ENCODE measurements around the gene GH2.

GH2 gene

GRCh38 chr17:63838631-63839171, 43.0 kb downstream of the GH2 start:
- DNase-seq = no peak

- no peak for DNase-seq
These were observed 43.7 kb downstream of the GH2 start for GRCh38 chr17:63837962-63838600.

GRCh38 chr17:63837480-63837879, 44.3 kb downstream of the GH2 start:
- no peak for DNase-seq

DNA sequence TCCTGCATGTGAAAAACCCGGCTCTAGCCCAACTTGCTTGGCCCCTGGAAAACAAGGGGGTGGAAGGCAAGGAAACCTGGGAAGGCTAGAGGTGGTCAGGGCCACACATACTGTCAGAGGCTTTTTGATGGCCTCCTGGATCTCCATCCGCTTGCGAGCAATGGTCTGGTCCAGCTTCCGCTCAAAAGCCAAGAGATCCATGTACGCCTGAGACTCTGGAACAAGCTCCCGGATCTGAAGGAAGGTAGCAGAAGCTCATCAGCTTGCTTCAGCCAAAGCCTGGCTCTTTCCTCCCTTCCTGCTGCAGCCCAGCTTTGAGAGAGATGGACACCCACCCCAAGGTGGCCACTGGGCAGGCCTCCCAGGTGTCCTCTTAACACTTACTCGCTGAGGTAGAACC, 44.9 kb downstream of the GH2 start:
- DNase-seq = no peak

DNA sequence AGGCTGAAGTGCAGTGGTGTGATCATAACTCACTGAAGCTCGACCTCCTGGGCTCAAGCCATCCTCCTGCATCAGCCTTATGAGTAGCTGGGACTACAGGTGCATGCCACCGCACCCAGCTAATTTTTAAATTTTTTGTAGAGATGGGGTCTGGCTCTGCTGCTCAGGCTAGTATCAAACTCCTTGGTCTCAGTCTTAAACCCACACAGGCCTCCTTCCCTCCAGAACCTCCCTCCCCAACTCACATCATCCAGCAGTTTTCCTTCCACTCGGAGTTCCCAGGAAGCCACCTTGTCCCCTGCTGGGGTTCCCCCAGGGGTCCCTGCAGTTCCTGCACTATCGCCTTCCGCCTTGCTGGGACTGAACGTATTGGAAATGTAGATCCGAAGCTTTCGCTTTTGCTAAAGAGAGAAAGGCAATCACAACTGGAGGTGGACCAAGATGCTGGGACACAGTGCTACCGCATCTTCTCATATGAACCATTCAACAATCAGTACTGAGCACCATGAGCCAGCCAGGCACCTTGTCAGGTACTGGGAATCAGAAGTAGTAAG, 46.5 kb downstream of the GH2 start:
- no peak for DNase-seq

DNA sequence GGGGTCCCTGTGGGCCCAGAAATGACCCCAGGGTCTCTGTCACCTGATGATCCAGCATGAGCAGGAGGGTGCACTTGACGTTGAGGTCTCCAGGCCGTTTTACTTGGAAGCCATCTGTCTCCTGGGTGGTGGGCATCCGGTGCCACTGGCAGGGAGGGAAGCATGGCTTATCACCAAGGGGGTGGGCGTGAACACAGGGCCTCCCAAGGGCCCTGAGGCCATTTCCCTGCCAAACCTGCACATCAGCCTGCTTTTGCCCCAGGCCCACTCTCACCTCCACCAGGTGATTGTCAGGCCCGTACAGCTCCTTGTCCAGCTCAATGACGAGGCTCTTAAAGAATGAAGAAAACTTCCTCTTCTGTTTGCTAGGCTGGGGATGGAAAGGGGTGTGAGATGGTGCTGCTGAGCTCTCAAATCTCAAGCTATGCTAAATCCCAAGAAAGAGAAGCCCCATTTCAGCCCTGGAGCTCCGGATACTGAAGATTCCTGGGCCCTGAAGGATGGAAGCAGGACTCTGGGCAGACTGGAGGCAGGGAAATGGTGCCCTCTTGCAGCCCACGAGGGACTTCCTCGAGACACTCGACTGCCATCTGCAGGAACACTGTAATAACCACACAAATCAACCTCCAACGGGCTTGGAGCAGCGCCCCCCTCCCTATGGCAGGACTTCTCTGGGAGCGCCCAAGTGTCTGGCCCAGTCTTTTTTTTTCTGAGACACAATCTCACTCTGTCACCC, 47.1 kb downstream of the GH2 start:
- peak; percentile 64 for DNase-seq

DNA sequence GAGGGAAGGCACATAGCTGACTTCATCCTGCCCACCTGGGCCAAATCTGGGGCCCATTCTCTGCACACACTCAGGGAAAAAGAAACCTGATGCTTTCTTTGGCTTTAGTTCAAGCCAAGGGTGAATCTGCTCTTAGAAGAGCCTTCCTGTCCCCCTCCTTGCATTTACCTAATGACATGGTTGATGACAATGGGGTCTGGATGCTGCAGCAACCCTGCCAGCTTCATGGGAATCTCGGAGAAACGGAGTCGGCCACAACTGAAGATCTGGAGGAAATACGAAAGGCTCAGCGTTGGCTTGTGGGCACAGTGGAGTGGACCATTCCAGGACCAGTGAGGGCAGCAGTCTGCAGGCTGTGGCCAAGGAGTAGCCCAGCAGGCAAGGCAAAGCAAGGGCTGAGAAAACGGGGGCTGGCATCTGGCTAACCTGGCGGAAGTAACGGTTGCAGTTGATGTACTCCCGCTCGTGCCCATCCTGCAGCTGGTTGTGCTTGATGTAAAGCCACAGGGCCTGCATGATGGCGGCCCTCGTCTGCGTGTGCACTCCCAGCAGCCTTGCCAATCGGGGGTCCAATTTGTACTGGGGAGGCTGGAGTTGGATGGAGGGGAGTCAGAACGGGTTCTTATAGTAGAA, 47.9 kb downstream of the GH2 start:
- DNase-seq = no peak

- no peak for DNase-seq
These were observed 48.6 kb downstream of the GH2 start for GRCh38 chr17:63833026-63833740.

DNA sequence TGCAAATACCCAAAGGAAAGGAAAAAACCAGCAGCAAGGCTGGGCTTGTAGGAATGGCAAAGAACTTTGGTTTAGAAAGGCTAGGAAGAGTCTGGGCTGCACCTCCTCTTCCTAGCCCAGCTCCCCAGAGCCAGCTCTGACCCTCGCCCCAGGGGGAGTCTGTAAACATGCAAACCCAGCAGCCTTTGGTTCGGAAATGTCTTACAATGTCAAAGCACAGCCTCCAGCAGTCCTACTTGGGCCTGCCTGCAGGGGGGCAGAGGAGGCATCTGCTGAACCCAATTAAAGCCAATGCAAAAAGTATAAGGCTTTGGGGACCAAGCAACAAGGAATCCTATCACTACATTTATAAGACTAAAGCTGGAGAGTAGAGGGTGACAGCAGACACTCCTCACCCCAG, 49.3 kb downstream of the GH2 start:
- DNase-seq = no peak

DNA sequence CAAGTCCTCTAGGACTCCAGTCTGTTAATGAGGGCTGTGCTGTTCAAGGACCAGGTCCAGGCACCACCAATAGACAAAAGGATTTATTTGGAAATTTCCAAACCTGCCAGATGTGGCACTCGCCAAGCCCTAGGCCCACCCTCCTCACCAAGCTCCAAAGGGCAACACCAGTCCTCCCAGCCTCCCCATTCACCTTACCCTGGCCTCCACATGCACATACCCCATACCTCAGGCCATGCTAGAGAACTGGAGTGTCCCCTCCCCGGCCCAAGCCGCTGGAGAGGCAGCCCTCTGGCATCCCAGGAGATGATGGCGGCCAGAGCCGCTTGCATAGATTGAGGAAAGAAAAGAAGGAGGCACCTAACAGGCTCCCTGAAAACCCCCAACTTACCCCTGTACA, 49.7 kb downstream of the GH2 start:
- no peak for DNase-seq

GRCh38 chr17:63831505-63831904, 50.2 kb downstream of the GH2 start:
- no peak for DNase-seq

DNA sequence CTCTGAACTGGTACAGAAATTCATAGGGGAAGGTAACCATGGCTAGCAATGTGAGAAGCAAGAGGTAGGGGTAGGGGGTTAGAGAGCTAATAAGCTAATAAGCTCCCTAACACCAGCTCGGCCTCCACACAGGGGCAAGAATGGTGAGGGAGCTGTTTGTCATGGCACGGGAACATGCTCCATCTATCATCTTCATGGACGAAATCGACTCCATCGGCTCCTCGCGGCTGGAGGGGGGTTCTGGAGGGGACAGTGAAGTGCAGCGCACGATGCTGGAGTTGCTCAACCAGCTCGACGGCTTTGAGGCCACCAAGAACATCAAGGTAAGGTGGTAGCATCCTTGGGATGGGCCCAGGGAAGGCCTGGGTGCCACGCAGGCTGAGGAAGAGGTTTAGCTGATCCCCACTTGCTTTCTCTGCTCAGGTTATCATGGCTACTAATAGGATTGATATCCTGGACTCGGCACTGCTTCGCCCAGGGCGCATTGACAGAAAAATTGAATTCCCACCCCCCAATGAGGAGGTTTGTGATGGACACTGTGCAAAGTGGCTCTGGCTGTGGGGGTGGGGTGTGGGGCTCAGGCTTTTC, 50.7 kb downstream of the GH2 start:
- no peak for DNase-seq

DNA sequence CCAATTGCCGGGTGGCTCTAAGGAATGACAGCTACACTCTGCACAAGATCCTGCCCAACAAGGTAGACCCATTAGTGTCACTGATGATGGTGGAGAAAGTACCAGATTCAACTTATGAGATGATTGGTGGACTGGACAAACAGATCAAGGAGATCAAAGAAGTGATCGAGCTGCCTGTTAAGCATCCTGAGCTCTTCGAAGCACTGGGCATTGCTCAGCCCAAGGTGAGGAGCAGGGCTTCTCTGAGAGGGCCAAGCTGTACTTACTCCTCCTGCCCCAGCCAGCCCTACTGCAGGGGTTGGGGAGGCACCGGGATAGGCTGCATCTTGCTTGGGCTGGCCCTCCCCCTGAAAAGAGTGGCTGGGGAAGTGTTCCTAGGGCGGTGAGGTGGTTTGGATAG, 51.5 kb downstream of the GH2 start:
- no peak for DNase-seq

Measured in GF-D8 (cell line).